GM20000 (cell line): ENCODE results near the gene WASL.

Experiments
- DNase-seq: peaks from one replicate; pipeline ENCODE4 v3.0.0; 2012; ENCODE audit warnings: low spot score
- CTCF ChIP-seq: IDR thresholded peaks from 2 replicates; pipeline ENCODE4 v1.5.1; 2012; ENCODE audit warnings: mild to moderate bottlenecking, control low read depth; ENCODE audit errors: extremely low read depth, missing control alignments

Gene WASL

DNA sequence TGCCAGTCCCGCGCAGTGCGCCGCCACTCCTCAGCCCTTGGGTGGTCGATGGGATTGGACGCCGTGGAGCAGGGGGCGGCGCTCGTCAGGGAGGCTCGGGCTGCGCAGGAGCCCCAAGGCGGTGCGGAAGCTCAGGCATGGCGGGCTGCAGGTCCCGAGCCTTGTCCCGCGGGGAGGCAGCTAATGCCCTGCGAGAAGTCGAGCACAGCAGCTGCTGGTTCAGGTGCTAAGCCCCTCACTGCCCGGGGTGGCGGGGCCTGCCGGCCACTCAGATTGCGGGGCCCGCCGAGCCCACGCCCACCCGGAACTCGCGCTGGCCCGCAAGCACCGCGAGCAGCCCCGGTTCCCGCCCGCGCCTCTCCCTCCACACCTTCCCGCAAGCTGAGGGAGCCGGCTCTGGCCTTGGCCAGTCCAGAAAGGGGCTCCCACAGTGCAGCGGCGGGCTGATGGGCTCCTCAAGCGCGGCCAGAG is 14.4 kb upstream of the WASL start:
- no peak for DNase-seq
- TF ChIP-seq CTCF: no peak

- no peak for TF ChIP-seq CTCF
Observed at GRCh38 chr7:123761729-123762128, 12.9 kb upstream of the WASL start.

DNA sequence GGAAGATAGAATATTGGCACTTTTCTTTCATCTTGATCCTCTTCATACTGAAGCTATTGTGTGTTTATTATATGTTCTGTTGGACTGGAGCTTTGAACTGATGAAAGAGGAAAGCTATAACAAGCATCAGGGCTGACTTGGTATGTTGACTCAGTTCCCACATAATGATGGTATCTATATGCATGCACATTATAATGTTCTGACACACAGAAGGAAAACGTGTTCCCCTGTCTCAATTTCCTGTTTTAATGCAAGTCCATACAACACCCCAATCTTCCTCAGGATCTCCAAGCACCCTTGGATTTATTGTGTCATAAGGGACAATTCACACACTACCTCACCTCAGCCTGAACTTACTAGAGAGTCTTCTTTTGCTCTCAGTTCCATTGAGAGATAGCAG is 8.3 kb upstream of the WASL start:
- TF ChIP-seq CTCF: no peak
- DNase-seq: no peak

More at GRCh38 chr7:123761729-123762128, 12.9 kb upstream of the WASL start:
- no peak for DNase-seq

GRCh38 chr7:123755338-123755737 is 6.5 kb upstream of the WASL start:
- no peak for DNase-seq

GRCh38 chr7:123754271-123754871 is 5.6 kb upstream of the WASL start:
- no peak for DNase-seq
- no peak for TF ChIP-seq CTCF

More at GRCh38 chr7:123755338-123755737, 6.5 kb upstream of the WASL start:
- TF ChIP-seq CTCF: no peak

- DNase-seq: no peak
Observed at GRCh38 chr7:123752534-123752933, 3.7 kb upstream of the WASL start.

DNA sequence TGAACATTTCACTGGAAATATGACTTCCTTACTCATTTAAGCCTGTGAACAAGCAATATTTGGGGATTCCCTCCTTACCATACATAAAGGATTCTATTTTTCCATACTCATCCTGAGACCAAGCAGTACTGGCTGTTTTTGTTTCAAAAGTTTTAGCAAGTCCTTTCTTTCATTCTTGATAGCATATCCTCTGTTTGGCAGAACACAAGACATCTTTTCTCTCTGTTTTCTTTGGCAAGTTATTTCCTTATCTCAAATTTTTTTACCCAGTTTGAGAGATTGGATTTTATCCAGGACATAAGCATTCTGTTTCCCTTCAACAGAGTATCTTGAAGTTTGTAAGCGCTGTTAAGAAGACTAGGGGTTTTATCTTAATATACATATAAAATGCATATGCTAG is 3.0 kb upstream of the WASL start:
- no peak for TF ChIP-seq CTCF
- DNase-seq: no peak

More at GRCh38 chr7:123752534-123752933, 3.7 kb upstream of the WASL start:
- no peak for TF ChIP-seq CTCF
